HG02588 (cell line): Measurements from ENCODE around the gene TTYH3.
"Not testable (repeated sequence)": the region's sequence is repeated elsewhere in the genome, so short reads cannot be mapped to it uniquely, and the experiment has no call there.

Experiments used
- ATAC-seq: cut with Tn5 transposase; IDR thresholded peaks from one replicate; pipeline ENCODE4 v1.9.1; 2021; ENCODE audit warnings: mild to moderate bottlenecking, moderate library complexity; ENCODE audit not compliant: unreplicated experiment

The TTYH3 gene

DNA sequence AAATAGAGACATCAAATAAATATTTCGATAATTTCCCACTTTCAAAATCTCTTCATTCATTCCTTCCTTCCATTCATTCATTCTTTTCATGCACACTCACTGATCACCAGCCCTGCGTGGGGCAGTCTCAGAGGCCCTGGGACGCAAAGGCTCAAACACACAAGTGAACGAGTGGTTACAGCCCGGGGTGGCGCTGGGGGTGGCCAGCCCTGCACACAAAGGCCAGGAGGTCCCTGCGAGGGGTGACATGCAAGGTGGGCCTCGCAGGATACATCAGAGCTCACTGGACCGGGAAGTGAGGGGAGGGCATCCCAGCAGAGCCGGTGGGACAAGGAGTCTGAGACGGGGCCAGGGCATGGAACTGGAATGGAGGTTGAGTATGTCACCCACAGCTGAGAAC lies 29.9 kb upstream of the TTYH3 start:
- ATAC-seq, result no peak

DNA sequence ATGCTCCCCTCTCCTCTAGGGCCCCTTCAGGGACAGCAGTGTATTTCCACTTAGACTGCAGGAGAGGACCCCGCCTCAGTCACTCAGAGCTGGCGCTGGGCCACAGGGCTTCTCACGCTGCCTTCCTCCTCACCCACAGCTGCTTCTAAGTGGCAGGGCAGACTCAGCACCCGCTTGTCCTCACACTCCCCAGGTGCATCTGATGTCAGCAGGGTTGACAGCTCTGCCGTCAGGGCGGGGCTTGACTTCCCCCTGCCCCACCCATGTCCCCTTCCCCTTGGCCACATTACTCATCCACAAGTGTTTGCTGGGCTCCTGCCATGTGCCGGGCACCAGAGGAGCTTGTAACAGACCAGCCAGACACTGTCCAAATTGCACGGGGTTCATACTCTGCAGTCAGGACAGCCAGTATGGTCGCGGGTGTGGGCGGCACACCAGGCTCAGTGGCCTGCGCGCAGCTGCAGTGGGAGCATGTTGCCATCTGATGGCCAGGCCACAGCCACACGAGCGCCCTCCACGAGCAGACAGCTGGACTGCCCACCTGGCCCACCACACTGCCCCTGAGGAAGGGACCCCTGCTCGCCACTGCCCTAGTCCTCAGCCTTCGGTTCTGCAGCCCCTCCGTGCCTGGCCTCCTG lies 29.3 kb upstream of the TTYH3 start:
- no peak for ATAC-seq

DNA sequence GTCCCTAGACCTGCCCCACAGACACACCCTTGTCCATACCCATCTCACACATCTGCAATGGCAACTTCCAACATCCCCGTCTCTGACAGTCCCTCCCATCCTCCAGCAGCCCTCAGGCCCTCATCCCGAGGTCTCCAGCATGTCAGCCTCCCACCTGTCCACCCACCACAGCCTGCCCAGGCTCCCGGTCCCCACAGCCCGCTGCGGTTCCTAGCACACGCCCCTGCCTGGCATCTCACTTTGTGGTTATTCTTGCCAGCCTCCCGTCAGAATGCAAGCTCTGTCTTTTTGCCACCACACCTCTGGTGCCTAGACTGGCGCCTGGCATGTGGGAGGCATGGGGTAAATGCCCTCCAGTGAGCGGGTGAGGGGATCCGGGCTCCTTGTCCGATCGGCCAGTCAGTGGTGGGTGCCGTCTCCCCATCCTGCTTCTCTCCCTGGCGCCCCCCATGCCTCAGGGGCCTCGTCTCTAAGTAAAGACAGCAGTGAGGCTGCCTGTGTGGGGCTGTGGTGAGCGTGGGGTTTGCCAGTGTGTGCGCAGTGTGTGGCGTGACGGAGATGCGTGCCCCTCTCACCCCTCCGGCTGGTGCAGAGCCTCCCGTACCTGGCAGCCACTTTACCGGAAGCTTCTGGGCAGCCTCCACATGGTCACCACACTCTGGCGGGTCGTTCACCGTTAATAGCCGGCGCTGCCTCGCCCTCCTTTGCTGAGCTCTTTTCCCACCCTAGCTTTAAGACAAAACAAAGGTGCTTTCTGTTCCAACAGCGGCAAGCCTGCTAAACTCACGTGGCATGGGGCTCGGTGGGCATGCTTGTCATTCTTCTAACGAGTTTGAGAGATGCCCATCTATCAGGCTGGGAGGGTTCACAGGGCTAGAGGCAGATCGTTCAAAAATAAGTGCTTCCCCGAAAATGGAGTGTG lies 28.5 kb upstream of the TTYH3 start:
- ATAC-seq, result no peak

DNA sequence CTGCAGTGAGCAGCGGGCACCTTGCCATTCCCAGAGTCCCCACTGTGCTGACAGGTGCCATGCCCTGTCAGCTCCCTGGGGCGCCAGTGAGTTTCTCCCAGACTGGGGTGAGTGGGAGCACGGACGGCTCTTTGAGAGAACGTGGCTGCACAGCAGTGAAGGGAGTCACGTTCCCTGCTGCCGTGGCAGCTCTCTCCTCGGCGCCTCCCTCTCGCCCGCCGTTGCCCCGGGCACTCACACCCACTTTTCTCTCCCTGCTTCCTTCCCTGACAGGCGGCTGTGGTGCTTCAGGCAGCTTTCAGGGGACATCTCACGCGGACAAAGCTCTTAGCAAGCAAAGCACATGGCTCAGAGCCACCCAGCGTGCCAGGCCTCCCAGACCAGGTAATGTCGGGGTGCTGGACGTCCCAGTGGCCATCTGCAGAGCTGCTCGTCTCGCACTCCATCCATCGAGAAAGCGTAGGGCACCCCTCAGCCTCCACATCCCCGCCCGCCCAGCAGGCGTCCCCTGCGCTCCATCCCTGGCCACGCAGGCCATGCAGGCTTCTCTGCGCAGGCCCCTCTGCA lies 27.1 kb upstream of the TTYH3 start:
- ATAC-seq, result no peak

DNA sequence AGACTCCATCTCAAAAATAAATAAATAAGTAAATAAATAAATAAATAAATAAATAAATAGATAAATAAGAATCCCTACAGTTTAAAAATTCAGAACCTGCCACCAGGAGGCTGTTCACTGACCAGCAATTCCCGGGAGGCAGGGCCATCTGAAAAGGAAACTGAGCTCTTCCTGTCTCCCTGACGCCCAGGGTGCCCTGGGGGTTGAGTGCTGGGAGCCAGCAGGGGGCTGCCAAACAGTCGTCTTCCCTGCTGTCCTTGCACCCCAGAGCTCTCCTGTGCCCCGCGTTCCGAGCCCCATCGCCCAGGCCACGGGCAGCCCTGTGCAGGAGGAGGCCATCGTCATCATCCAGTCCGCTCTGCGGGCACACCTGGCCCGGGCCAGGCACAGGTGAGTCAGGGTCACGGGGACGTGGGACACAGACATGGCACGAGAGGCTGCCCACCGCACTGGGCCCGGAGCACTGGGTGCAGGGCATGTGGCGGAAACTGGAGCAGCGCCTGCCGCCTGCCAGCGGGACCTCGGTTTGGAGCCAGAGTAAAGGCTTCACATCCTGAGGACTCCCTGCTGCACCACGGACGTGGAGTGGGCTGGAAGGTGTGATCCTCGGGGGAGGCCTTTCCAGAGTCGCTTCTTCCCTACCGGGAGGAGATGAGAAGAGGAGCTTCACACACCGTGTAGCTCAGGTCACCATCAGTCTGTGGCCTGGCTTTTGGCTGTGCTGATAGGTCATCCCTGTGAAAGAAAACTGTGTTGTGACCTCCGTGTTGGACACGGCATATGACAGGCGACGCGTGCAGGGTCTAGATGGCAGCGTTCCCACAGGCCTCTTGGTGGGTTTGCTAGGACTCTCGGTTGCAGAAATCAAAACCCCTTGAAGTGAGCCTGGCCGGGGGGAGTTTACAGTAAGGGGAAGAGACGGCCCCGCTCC lies 25.9 kb upstream of the TTYH3 start:
- no peak for ATAC-seq

DNA sequence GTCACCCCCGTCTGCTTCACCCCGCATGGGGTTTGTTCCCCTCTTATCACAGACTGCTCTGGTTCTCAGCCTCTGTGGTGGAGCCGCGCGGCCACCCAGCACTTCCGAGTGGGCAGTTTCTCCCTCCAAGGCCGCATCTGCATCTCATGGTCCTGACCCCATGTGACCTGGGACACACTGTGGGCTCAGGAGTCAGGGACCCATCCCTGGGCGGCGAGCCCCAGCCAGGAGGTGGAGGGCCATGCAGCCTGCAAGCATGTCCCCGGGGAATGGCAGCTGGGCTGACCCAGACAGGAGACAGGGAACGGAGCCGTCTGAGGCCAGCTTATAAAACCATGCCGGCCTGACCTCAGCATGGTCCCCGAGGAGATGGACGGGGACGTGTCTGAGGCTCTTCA lies 25.2 kb upstream of the TTYH3 start:
- no peak for ATAC-seq

DNA sequence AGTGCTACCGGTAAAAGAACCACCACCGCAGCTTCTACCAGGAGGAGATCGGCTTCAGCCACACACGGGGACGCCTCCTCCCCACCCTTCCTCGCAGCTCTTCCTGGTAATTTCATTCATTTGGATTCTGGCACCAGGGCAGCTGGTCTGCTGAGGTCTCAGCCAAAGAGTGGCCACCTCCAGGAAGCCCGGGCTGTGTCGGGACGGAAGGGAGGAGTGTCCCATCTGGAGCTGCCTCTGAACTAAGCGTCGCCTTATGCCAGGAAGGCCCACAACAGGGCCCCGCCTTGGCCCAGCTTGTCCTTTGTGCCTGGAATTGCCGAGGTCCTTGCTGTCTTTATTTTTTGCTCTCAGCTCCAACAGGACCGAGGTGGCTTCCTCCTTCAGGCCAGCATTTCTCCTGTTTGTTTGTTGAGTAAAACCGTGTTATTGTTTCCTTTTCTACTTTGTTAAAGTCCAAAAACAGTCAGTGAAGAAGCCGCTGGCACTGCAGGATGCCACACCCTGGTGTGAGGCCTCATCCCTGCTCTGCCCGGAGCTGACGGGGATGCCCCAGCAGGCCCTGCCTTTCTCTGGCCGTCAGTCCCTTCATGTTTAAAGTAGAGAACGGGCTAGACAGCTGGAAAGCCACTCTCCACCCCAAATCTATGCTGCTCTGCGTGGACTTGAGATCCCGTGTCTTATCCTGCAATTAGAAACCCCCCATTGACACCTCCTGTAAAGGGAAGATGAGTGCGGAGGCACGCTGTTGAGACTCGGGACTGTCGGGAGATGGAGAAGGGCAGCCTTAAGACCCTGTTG lies 24.5 kb upstream of the TTYH3 start:
- ATAC-seq, result no peak

DNA sequence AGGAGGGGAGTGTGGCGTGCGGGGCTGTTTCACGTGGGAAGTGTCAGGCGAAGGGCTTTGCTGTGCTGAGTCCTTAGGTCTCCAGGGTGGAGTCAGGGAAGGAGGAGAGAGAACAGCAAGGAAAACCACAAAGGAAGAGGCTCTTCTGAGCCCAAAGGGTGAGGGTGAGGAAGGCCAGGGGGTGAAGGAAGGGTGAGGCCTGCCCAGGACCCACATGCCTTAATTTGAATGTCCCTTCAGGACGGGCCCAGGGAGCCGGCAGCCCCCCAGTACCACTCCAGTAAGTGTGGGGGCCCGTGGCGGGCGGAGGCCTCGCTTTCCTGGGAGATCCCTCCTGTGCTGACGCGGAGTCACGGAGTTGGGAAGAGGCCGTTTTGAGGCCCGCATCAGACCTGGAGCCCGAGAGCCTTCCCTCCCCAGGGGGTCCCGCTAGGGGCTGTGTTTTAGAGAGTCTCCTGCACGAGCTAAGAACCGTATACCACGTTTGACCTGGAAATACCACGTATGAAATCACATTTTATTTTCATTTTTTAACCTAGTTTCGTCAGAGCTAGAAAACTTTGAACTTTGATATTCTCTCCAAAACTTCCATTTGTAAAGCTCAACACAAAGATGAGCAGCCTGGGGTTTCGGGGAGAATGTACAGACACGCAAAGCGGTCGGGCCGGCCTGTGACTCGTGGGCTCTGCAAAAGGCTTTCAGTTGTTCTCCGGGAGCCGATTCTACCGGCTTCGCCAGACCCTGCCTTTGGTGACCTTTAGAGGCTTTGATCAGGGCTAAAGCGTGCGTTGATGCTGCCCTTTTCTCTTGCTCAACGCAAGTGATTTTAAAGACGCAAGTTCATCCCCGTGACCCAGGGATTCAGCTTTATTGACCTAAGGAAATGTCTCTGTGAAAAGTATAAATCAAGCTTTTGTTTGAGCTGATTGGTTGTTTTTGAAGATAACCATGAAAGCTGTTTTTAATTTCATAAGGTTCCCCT lies 23.6 kb upstream of the TTYH3 start:
- no peak for ATAC-seq

DNA sequence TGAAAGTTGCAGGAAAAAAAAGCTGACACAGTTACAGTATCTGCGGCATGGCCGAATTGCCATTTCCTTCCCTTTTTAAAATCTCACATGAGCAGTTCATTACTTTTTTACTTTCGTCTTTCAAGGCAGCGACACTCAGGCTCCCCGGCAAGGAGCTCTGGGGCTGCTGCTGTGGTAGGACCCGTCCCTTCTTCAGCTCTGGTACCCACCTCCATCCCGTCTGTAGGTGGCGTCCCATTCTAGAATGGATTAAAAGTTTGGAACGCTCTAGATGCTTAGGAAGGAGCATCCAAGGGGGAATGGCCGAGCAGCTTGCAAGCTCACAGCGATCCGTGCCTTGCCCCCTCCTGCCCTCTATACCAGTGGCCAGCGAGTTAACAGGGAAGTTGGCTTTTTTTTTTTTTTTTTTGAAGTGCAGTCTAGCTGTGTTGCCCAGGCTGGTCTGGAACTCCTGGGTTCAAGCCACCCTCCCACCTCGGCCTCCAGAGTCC lies 22.8 kb upstream of the TTYH3 start:
- ATAC-seq, result no peak

DNA sequence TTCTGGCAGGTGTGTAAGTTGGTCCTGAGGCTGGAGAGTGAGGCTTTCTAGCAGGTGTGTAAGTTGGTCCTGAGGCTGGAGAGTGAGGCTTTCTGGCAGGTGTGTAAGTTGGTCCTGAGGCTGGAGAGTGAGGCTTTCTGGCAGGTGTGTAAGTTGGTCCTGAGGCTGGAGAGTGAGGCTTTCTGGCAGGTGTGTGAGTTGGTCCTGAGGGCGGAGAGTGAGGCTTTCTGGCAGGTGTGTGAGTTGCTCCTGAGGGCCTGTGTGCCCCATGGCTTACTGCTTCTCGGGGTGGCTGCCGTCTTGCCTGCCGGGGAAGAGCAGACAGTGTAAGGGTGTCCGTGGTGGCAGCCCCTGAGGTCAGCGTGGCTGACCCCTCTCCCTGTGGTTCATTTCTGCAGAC lies 22.1 kb upstream of the TTYH3 start:
- ATAC-seq, result not testable (repeated sequence)

DNA sequence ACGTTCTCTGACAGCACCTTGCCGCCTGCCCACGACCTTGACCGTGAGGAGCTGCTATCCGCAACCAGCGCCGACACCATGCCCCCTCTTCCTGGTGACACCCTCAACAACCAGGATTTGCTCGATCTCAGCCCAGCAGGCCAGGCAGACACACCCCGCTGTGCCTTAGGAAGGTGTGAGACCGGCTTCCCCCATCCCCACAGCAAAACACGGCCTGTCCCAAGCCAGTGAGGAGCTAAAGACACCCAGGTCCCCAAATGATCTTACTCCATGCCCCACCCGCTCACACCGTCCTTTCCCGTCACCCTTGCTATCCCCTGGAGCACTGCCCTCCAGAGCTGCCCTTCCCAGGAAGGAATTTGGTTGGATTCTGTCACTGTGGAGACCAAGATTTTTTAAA lies 21.3 kb upstream of the TTYH3 start:
- no peak for ATAC-seq

DNA sequence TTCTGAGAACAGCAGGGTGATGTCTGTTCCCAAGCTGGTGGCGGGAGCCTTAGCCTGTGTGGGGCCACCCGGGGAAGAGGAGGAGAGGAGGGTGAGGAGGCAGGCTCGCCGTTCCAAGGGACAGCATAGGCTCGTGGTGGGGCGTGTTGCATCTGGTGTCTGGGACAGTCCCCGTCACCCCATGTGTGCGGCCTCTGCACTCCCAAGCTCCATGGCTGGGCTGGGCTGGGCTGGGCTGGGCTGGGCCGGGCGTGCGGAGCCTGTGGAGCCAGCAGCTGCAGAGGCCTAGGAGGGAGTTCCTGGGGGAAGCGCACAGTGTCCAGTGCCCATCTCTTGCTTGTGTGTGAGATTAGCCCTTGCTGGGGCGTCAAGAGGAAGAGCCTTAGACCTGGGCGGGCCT lies 20.9 kb upstream of the TTYH3 start:
- no peak for ATAC-seq

DNA sequence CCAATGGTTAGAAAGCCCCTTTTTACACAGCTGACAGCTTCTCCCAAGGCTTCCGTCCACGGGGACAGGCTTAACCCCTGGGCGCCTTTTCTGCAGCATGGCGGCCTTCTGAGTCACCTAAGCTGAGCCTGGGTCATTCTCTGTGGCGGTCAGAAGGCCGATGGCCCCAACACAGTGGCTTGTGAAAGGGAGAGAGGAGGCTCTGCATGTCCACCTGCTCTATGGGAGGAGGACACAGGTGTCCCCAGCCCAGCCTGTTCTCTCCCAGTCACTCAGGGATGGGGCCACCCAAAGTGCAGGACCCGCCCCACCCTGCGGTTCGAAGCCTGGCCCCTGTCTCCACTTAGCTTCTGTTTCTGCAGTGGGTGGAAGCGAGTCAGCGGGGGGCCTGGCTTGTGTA lies 20.4 kb upstream of the TTYH3 start:
- ATAC-seq, result no peak

DNA sequence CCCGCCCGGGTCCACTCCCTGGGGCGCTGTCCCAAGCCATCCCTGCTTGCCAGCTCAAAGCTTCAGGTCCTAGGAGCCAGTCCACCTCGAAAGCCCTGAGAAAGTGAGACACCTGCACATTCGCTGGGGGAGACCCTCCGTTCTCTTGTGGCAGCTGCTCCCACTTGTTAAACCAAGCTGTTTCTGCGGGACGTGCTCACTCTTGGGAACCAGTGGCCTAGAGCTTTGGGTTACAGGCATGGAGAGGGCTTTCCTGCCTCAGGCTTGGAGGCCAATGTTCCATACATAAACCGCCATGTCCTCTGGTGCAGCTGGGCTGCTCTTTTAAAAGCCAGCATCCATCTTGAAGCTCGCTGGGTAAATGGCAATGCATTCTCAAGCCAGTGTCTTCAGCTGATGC lies 19.9 kb upstream of the TTYH3 start:
- ATAC-seq, result no peak

DNA sequence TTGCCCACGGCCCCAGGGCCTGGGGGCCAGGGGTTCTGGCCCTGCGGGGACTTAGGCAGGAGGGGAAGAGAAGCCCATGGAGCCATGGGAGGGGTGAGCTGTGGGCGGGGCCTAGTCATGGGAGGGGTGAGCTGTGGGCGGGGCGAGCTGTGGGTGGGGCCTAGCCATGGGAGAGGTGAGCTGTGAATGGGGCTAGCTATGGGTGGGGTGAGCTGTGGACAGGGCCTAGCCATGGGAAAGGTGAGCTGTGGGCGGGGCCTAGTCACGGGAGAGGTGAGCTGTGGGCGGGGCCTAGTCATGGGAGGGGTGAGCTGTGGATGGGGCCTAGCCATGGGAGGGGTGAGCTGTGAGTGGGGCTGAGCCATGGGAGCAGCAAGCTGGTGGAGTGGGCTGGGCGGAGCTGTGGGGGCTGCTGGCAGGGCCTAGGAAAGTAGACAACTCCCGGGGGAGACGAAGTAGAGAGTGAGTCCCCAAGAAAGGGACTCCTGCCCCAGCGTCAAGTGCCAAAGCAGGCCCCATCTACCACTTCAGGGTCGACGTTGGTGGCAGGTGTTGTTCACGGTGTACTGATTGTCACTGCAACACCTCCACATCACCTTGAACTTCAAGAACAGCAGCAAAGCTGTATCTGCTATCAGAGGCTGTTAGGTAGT lies 19.2 kb upstream of the TTYH3 start:
- no peak for ATAC-seq

DNA sequence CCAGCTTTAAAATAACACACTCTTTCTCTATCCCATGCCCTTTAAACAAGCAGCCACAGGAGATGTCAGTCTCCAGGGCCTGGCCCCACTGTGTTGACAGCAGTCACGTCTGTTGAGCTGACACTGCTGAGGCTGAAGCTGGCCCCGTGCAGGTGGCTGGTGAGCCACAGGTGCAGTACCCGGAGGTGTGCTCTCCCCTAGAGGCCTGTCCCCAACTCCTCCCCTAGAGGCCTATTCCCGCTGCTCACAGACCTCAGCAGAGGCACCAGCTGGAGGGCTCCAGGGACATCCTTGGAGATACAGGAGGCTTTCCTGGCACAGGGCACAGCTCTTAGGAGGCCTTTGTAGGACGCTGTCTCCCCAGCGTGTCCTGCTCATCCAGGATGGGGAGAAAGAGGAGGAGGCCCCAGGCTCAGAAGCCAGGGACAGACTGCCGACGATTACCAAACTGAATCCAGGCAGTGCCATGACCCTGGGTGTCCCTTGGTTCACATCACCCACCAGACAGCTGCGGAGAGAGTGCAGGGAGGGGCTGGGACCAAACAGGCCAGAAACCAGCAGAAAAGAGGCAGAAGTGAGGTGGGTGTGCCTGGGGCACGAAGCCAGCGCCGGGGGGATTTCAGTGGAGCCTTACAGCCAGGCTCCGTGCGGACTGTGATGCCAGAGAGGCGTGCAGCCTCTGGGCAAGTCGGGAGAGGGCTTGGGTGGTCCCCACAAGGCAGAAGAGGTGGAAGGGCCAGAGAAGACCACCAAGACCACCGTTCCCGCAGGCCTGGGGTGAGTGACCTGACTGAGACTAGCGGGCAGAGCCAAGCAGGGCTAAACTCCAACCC lies 18.5 kb upstream of the TTYH3 start:
- ATAC-seq, result no peak

DNA sequence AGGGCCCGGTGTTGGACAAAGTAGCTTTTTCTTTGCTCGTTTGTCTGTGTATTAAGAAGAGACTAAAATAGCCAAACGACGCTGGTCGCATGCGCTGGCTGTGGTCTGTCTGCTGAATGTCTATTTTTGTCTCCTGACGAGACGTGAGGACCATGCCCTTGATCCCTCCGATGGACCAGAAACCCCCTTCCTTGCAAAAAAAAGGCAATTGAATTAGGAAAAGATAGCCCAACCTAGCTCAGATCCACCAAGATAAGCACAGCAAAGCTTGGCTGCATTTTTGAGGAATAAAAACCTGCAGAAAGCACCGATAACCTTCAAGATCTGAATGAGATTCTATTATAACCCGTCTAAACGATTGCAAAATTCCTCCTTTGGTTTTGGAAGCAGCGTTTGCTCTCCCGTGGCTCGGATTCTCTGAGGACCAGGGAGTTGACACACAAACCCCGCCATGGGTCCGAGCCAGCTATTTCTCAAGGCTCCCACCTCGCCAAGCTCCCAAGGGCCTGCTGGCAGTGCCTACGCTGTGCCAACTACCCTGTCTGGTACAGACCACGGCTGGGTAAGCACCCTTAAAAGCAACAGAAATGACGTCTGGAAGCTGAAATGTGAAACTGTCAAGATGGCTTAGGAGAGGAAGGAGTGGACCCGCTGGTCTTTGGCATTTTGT lies 17.7 kb upstream of the TTYH3 start:
- ATAC-seq, result no peak
